NCI-H748 (cell line): Measurements from ENCODE around the gene OR10W1.

Experiments used
- DNase-seq: peaks from one replicate; lab custom pipeline; 2025; ENCODE audit not compliant: unreplicated experiment; lab: John Stamatoyannopoulos, UW

Gene OR10W1

DNA sequence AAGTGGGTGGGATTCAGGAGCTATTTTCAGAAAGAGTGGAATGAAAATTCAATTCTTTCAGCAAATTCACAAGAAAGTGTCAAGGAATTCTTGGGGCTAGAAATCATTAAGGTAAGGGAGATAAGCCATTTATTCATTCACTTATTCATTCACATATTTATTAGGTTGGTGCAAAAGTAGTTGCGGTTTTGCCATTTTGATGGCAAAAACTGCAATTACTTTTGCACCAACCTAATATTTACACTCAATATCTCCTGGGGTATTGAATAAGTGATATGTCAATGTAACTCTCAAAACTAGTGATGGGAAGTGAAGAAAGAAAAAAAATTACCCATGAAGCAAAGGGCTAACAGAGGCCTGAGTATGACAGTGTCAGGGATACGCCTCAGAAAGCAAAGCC lies at the start of gene OR10W1:
Gene OR10W1, minus strand, starts transcription at position 119 of the 400 bp plus-strand sequence. CDS start 402 bp downstream, outside the sequence.
- no peak for DNase-seq

DNA sequence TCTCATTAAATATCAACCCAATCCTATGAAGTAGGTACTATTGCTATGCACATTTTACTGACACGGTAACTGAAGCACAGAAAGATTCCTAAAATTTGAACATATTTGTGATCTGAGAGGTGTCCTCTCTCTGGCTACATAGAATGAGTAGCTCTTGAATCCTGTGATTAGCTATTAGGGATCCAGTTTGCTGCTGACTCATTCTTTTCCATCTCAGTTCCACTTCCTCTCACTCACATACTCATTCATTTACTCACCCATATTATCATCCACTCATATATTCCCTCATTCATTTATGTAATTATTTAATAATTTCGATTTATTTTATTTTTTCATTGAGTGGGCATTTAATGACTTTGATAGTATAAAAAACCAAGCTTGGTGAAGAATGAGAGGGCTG lies 48.1 kb upstream of the OR10W1 start:
- no peak for DNase-seq

- DNase-seq: no peak
These were observed 33.5 kb upstream of the OR10W1 start for GRCh38 chr11:58301576-58301975.

DNA sequence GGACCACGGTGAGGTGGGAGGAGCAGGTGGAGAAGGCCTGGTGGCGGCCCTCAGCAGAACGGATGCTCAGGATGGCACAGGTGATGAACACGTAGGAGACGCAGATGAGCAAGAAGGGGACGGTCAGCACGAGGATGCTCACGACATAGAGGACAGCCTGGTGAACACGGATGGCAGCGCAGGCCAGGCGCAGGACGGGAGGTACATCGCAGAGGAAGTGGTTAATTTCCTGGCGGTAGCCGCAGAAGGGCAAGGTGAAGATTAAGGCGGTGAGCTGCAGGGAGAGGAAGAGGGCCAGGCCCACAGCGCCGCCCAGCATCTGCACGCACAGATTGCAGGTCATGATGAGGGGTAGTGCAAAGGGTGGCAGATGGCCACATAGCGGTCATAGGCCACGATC lies 24.0 kb upstream of the OR10W1 start:
- DNase-seq: no peak

- DNase-seq: no peak
These were observed 21.2 kb upstream of the OR10W1 start for GRCh38 chr11:58289266-58289665.

GRCh38 chr11:58286249-58286648 lies 18.2 kb upstream of the OR10W1 start:
- DNase-seq: peak; percentile 17

- peak; percentile 6 for DNase-seq
These were observed 17.5 kb upstream of the OR10W1 start for GRCh38 chr11:58285483-58286040.

DNA sequence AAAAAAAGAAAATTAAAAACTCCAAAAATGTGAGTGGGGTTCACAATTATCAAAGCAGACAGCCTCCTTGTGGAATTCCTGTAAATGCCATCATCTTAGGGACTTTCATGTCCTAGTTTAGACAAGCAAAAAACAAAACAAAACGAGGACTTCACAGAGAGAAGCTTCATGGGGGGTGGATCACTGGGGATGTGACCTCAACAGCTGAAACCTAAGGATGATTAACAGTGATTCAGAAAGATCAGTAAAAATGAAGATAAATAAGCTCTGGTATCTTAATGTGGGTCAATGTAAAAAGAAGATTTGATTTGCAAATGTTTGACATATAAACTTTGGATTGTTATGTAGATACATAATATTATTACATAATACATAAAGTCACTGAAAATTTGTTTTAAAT lies 8.1 kb upstream of the OR10W1 start:
- no peak for DNase-seq

DNA sequence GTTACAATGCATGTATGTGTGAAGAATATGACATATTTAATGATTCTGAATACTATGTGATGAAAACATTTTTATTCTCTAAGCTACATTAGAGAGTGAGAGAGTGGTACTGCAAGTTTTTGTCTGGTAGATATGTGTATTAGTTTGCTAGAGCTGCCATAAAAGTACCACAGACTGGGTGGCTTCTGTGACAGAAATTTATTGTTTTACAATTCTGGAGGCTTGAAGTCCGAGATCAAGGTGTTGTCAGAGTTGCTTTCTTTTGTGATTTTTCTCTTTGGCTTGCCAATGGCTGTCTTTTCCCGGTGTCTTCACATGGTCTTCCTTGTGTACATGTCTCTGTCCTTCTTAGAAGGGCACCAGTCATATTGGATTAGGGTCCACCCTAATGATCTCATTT lies 6.9 kb upstream of the OR10W1 start:
- DNase-seq: no peak

- no peak for DNase-seq
These were observed 8.1 kb downstream of the OR10W1 start for GRCh38 chr11:58259983-58260382.

DNA sequence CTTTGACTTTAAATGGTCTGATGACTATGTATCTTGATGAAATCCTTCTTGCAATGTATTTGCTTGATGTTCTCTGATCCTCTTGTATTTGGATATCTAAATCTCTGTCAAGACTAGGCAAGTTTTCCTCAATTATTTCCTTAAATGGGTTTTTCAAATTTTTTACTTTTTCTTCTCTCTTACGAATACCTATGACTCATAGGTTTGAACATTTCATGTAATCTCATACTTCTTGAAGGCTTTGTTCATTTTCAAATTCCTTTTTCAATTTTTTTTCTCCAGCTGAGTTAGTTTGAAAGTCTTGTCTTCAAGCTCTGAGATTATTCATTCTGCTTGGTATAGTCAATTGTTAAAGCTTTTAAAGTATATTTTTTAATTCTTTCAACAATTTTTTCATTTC lies 13.1 kb downstream of the OR10W1 start:
- DNase-seq: no peak

GRCh38 chr11:58243954-58244353 lies 24.1 kb downstream of the OR10W1 start:
- no peak for DNase-seq

DNA sequence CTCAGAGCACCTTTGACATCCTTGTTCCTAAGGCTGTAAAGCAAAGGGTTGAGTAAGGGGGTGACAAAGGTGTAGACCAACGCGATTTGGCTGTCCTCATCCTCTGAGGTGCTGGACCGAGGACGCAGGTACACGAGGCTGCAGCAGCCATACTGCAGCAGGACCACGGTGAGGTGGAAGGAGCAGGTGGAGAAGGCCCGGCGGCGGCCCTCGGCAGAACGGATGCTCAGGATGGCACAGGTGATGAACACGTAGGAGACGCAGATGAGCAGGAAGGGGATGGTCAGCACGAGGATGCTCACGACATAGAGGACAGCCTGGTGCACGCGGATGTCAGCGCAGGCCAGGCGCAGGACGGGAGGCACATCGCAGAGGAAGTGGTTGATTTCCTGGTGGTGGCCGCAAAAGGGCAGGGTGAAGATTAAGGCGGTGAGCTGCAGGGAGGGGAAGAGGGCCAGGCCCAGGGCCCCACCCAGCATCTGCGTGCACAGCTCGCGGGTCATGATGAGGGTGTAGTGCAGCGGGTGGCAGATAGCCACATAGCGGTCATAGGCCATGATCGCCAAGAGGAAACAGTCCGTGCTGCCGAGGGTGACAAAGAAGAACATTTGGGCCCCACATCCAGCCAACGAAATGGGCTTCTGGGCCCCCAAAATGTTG lies 40.0 kb downstream of the OR10W1 start:
- no peak for DNase-seq

- no peak for DNase-seq
These were observed 45.3 kb downstream of the OR10W1 start for GRCh38 chr11:58222721-58223120.
